CD14-positive monocyte (primary cell): ENCODE data around the gene C19orf25. TPM values are rescaled to one million over a fixed set of nuclear protein-coding genes. Genes with fewer than 3 reads are reported as not detected.

Source experiments
- DNase-seq, 3 donors: peaks; one replicate each; pipeline ENCODE4 v3.0.0-alpha.2; 2011 to 2022
- H2AFZ ChIP-seq: 2 replicates; pipeline ENCODE4 v1.6.0; 2012; ENCODE audit warnings: mild to moderate bottlenecking, low read depth, low read length, inconsistent platforms; ENCODE audit not compliant: insufficient read depth, poor library complexity, severe bottlenecking
- H3K27ac ChIP-seq, 2 donors: 1 replicate in 1 of 2; 2 replicates in 1 of 2; pipeline ENCODE4 v1.5.1; 2012 to 2013; ENCODE audit warnings: low read length in 2 of 2, control low read depth in 1 of 2, inconsistent platforms in 1 of 2, low read depth in 1 of 2, mild to moderate bottlenecking in 1 of 2
- H3K27me3 ChIP-seq, 2 donors: one replicate each; pipeline versions ENCODE4 v1.6.0 to v1.6.1; 2011 to 2013; ENCODE audit warnings: low read length in 2 of 2; ENCODE audit not compliant: control insufficient read depth in 2 of 2, insufficient read depth in 2 of 2
- H3K36me3 ChIP-seq, 2 donors: replicated peaks in 1 of 2; 1 replicate in 1 of 2; 2 replicates in 1 of 2; pipeline versions ENCODE4 v1.5.1 to v1.6.1; 2012 to 2013; ENCODE audit warnings: low read length in 2 of 2, control low read depth in 1 of 2, inconsistent platforms in 1 of 2, mild to moderate bottlenecking in 1 of 2; ENCODE audit not compliant: insufficient read depth in 2 of 2, control insufficient read depth in 1 of 2
- H3K4me1 ChIP-seq, 2 donors: 1 replicate in 1 of 2; 2 replicates in 1 of 2; pipeline versions ENCODE4 v1.5.1 to v1.6.1; 2012 to 2013; ENCODE audit warnings: low read length in 2 of 2, control low read depth in 1 of 2, inconsistent platforms in 1 of 2, mild to moderate bottlenecking in 1 of 2, moderate library complexity in 1 of 2; ENCODE audit not compliant: insufficient read depth in 2 of 2, control insufficient read depth in 1 of 2
- H3K4me2 ChIP-seq: replicated peaks from 2 replicates; pipeline ENCODE3; 2012; ENCODE audit warnings: low read length, moderate library complexity, mild to moderate bottlenecking; ENCODE audit not compliant: poor library complexity, severe bottlenecking; ENCODE audit errors: extremely low read depth
- H3K4me3 ChIP-seq, 3 experiments: fragments of 200-600 bp in 1 of 3; sonication (generic) in 1 of 3; replicated peaks in 1 of 3; 1 replicate in 2 of 3; 2 replicates in 1 of 3; pipeline ENCODE4 v1.5.1; 2011 to 2013; ENCODE audit warnings: low read length in 3 of 3, mild to moderate bottlenecking in 3 of 3, control low read depth in 2 of 3, low read depth in 2 of 3, inconsistent platforms in 1 of 3, moderate library complexity in 1 of 3
- H3K79me2 ChIP-seq: 2 replicates; pipeline ENCODE4 v1.6.0; 2012; ENCODE audit warnings: mild to moderate bottlenecking, control low read depth, inconsistent platforms, low read length, moderate library complexity; ENCODE audit not compliant: insufficient read depth
- H3K9ac ChIP-seq: 2 replicates; pipeline ENCODE4 v1.6.0; 2017; ENCODE audit warnings: low read length, mild to moderate bottlenecking; ENCODE audit not compliant: insufficient read depth, poor library complexity, severe bottlenecking
- H3K9me3 ChIP-seq, 2 donors: replicated peaks in 1 of 2; 1 replicate in 1 of 2; 2 replicates in 1 of 2; pipeline versions ENCODE4 v1.5.1 to v1.6.1; 2012 to 2013; ENCODE audit warnings: low read length in 2 of 2, control low read depth in 1 of 2; ENCODE audit not compliant: control insufficient read depth in 1 of 2, insufficient read depth in 1 of 2
- H4K20me1 ChIP-seq: 2 replicates; pipeline ENCODE4 v1.6.0; 2012; ENCODE audit warnings: mild to moderate bottlenecking, low read length, control low read depth, moderate library complexity; ENCODE audit not compliant: insufficient read depth
- H3K27ac Mint-ChIP-seq, 7 donors: one replicate each; pipeline ENCODE4 v1.8.0; 2020; ENCODE audit warnings: mild to moderate bottlenecking in 7 of 7, mixed read lengths in 7 of 7, moderate library complexity in 6 of 7, inconsistent platforms in 2 of 7
- H3K27me3 Mint-ChIP-seq, 3 donors: one replicate each; pipeline ENCODE4 v1.8.0; 2021 to 2022; ENCODE audit warnings: low read depth in 3 of 3, mild to moderate bottlenecking in 3 of 3, mixed read lengths in 3 of 3, moderate library complexity in 3 of 3, inconsistent platforms in 1 of 3
- H3K36me3 Mint-ChIP-seq, 2 donors: one replicate each; pipeline ENCODE4 v1.8.0; 2020; ENCODE audit warnings: mixed read lengths in 2 of 2, inconsistent platforms in 1 of 2, mild to moderate bottlenecking in 1 of 2
- H3K4me1 Mint-ChIP-seq: one replicate; pipeline ENCODE4 v1.8.0; 2020; ENCODE audit warnings: mild to moderate bottlenecking, mixed read lengths
- H3K4me3 Mint-ChIP-seq, 2 donors: one replicate each; pipeline ENCODE4 v1.8.0; 2020; ENCODE audit warnings: mild to moderate bottlenecking in 2 of 2, mixed read lengths in 2 of 2, moderate library complexity in 1 of 2
- H3K9me3 Mint-ChIP-seq, 7 donors: one replicate each; pipeline ENCODE4 v1.8.0; 2020 to 2022; ENCODE audit warnings: mixed read lengths in 7 of 7, mild to moderate bottlenecking in 6 of 7, moderate library complexity in 6 of 7, inconsistent platforms in 2 of 7
- WGBS: methylation state at CpG from one replicate; pipeline ENCODE4 v1.1.5; 2013; ENCODE audit warnings: missing lambda C conversion rate; ENCODE audit not compliant: insufficient coverage; 5-methylcytosine and 5-hydroxymethylcytosine counted together
- intact Hi-C, 2 donors: fragments of 100-400 bp; cut with micrococcal nuclease; formaldehyde crosslinking; loops; one replicate each; pipeline versions ENCODE4 v1.15.0 to v1.15.1; 2023
- polyA plus RNA-seq, 3 donors: library from polyadenylated mRNA; depleted of rRNA in 1 of 3; unstranded in 2 of 3; stranded (reverse) in 1 of 3; fragments of 300-500 nt in 2 of 3; fragments of >200 nt in 1 of 3; fragmentation: Illumina TruSeq in 2 of 3; gene quantifications; 1 replicate in 2 of 3; 2 replicates in 1 of 3; pipeline ENCODE4 v1.2.3, GENCODE V29; 2012 to 2021
- TF ChIP-seq, protein P1 (sequence below): fragments of 200-600 bp; IDR thresholded peaks from one replicate; pipeline ENCODE4 v1.8.0; 2022; ENCODE audit warnings: antibody characterized with exemption, mild to moderate bottlenecking

The C19orf25 gene
- polyA plus RNA-seq, 3 donors: 18.2 to 20.9 (median 19.9) TPM

DNA sequence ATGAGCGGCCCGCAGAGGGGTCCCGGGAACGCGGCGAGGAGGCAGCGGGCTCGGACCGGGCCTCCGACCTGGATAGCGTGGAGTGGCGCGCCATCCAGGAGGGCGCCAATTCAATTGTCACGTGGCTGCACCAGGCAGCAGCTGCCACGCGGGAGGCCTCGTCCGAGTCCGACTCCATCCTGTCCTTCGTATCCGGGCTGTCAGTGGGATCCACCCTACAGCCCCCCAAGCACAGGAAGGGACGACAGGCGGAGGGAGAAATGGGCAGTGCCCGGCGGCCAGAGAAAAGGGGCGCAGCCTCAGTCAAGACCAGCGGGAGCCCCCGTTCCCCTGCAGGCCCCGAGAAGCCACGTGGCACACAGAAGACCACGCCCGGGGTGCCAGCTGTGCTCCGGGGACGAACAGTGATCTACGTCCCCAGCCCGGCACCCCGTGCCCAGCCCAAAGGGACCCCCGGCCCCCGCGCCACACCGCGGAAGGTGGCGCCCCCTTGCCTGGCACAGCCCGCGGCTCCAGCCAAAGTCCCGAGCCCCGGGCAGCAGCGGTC is 10.7 kb downstream of the C19orf25 start:
- intact Hi-C loops: no loop called here
- H3K9ac ChIP-seq: no peak overlapping the region
- H3K4me2 ChIP-seq: peak overlapping the region; percentile 2

DNA sequence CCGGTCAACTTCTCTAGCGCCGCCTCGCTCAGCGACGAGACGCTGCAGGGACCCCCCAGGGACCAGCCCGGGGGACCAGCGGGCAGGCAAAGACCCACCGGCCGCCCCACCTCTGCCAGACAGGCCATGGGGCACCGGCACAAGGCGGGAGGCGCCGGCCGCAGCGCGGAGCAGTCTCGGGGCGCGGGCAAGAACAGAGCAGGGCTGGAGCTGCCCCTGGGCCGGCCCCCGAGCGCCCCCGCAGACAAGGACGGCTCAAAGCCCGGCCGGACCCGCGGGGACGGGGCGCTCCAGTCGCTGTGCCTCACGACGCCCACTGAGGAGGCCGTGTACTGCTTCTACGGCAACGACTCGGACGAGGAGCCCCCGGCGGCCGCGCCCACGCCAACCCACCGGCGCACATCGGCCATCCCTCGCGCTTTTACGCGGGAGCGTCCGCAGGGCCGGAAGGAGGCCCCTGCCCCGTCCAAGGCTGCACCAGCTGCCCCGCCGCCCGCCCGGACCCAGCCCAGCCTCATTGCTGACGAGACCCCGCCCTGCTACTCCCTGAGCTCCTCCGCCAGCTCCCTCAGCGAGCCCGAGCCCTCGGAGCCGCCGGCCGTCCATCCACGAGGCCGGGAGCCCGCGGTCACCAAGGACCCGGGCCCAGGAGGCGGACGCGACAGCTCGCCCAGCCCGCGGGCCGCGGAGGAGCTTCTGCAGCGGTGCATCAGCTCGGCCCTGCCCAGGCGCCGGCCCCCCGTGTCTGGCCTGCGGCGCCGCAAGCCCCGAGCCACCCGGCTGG is 11.3 kb downstream of the C19orf25 start:
- Histone ChIP-seq H4K20me1 (peaks cover 77% of the 10 kb centered on the region), H3K4me2 (peak overlapping the region; percentile 2), H3K36me3 (no peaks in the 10 kb centered on the region), H3K27me3 (peaks cover 58 to 61% of the 10 kb centered on the region in 2 donors), H3K9ac (no peak overlapping the region), H3K4me3 (no peak overlapping the region), H2AFZ (no peak overlapping the region), H3K4me1 (peaks cover 25 to 41% of the 10 kb centered on the region in 2 donors), H3K79me2 (no peaks in the 10 kb centered on the region), H3K9me3 (peaks cover 8 to 17% of the 10 kb centered on the region in 2 donors), H3K27ac (no peak overlapping the region)
- no peak overlapping the region for H3K27ac Mint-ChIP-seq
- DNase-seq: no peak
- H3K9me3 Mint-ChIP-seq: peaks cover 0 to 16% (median 2%) of the 10 kb centered on the region in 7 donors
- WGBS: 3% methylated on average over 92 of the region's 92 CpGs
- no peak overlapping the region for H3K4me3 Mint-ChIP-seq
- intact Hi-C loops: no loop called here
- TF ChIP-seq, protein P1, sequence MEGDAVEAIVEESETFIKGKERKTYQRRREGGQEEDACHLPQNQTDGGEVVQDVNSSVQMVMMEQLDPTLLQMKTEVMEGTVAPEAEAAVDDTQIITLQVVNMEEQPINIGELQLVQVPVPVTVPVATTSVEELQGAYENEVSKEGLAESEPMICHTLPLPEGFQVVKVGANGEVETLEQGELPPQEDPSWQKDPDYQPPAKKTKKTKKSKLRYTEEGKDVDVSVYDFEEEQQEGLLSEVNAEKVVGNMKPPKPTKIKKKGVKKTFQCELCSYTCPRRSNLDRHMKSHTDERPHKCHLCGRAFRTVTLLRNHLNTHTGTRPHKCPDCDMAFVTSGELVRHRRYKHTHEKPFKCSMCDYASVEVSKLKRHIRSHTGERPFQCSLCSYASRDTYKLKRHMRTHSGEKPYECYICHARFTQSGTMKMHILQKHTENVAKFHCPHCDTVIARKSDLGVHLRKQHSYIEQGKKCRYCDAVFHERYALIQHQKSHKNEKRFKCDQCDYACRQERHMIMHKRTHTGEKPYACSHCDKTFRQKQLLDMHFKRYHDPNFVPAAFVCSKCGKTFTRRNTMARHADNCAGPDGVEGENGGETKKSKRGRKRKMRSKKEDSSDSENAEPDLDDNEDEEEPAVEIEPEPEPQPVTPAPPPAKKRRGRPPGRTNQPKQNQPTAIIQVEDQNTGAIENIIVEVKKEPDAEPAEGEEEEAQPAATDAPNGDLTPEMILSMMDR: no peak
- peaks cover 16% of the 10 kb centered on the region for H3K4me1 Mint-ChIP-seq
- peaks cover 46 to 80% (median 54%) of the 10 kb centered on the region in 3 donors for H3K27me3 Mint-ChIP-seq
- no peaks in the 10 kb centered on the region for H3K36me3 Mint-ChIP-seq

More for the DNA sequence above, 10.7 kb downstream of the C19orf25 start:
- H3K79me2 ChIP-seq: no peaks in the 10 kb centered on the region
- Mint-ChIP-seq H3K27ac (no peak overlapping the region), H3K9me3 (peaks cover 0 to 19% (median 2%) of the 10 kb centered on the region in 7 donors), H3K27me3 (peaks cover 47 to 83% (median 60%) of the 10 kb centered on the region in 3 donors), H3K4me3 (peak overlapping the region in 1 of 2 donors; percentile 26), H3K36me3 (peaks cover 0 to 3% of the 10 kb centered on the region in 2 donors), H3K4me1 (peaks cover 19% of the 10 kb centered on the region)
- H3K9me3 ChIP-seq: peaks cover 8 to 17% of the 10 kb centered on the region in 2 donors
- 4% methylated on average over 49 of the region's 49 CpGs for WGBS
- TF ChIP-seq, protein P1: no peak
- H3K4me3 ChIP-seq: no peak overlapping the region
- peaks cover 61 to 67% of the 10 kb centered on the region in 2 donors for H3K27me3 ChIP-seq
- H3K27ac ChIP-seq: no peak overlapping the region
- peaks cover 25 to 41% of the 10 kb centered on the region in 2 donors for H3K4me1 ChIP-seq
- no peak for DNase-seq
- no peak overlapping the region for H2AFZ ChIP-seq
- peaks cover 84% of the 10 kb centered on the region for H4K20me1 ChIP-seq
- no peaks in the 10 kb centered on the region for H3K36me3 ChIP-seq
